HG03139 (cell line): ENCODE results near the gene MEGF11.
"Not testable (repeated sequence)": the region's sequence is repeated elsewhere in the genome, so short reads cannot be mapped to it uniquely, and the experiment has no call there.

Source experiments
- ATAC-seq: cut with Tn5 transposase; IDR thresholded peaks from one replicate; pipeline ENCODE4 v1.9.1; 2021; ENCODE audit not compliant: unreplicated experiment

The MEGF11 gene

DNA sequence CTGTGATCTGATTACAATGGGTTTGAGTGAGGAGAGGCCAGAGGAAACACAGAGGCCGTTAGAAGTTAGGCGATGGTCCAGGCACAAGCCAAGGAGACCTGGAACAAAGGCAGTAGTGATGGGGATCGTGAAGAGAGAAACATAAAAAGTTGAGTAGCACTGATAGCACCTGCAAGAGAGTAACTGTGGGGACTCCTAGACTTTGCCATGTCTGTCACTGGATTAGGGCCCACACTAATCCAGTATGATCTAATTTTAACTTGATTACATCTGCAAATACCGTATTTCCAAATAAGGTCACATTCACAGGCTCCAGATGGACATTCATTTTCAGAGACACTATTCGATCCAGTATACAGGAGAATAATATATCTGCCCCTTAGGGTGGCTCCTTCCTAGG is 239.5 kb downstream of the MEGF11 start:
- no peak for ATAC-seq

DNA sequence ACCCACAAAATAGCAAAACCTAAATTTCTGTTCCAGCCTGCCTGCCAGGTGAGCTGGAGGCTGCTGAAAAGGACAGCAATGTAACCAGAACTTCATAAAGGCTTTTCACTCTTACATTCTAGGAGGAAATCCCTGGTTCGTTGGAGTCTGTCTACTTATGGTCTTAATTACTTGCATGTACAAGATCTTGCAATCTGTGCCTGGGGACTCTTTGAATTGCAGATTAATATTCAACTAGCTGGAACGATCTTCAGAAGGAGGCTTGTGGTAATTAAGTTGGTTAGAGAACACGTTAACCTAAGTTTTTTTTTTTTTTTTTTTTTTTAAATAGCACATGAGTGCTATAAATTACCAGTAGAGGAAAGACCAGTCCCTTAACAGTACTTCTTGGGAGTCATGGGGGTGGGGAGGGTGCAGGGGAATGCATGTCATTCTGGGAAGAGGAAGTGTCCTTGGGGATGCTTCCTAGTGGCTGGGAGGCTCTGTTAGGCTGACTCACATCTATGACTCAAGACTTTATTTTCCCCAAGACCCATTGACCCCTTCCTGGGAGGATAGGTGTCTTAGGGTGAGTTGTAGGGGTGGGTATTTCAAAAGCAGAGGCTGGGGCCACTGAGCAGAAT is 244.5 kb downstream of the MEGF11 start:
- no peak for ATAC-seq

DNA sequence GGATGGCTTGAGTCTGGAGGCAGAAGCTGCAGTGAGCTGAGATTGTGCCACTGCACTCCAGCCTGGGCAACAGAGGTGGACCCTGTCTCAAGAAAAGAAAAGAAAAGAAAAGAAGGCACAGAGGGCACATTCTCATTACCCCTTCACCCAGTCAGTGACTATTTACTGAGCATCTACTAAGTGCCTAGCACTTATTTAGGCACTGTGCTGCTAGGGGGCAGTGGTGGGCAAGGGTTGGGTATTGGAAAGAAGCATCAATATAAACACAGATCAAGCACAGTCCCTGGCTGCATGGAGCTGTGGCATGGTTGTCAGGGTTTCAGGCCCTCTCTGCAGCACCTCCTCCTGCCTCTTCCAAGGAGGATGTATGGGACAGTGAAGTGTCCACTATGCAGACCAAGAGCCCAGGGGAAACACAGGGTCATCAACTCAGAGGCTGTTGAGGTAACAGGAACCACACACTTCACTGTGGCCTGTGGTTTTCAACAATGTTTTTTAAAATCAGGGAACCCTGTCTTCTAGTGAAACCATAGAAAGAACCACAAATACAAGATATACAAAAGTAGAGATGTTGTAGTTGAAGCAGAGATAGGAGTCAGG is 245.8 kb downstream of the MEGF11 start:
- ATAC-seq: no peak

DNA sequence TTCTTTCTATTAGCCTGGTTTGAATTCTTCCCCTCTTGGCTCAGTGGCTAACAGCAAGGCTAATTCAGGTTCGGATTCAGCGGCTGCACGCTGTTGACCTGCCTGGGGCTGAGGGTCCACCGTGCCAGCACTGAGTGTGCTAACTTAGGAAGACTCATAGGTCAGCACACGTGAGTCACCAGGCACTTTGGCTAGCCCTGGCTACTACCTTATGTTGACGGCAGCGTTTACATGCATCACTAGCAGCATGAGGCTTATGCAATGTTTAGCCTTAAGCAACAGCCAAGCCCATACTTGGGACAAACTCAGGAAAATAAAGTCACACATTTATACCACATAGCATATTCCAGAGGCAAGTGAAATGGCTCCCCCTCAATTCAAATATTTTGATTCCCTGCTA is 246.6 kb downstream of the MEGF11 start:
- no peak for ATAC-seq

DNA sequence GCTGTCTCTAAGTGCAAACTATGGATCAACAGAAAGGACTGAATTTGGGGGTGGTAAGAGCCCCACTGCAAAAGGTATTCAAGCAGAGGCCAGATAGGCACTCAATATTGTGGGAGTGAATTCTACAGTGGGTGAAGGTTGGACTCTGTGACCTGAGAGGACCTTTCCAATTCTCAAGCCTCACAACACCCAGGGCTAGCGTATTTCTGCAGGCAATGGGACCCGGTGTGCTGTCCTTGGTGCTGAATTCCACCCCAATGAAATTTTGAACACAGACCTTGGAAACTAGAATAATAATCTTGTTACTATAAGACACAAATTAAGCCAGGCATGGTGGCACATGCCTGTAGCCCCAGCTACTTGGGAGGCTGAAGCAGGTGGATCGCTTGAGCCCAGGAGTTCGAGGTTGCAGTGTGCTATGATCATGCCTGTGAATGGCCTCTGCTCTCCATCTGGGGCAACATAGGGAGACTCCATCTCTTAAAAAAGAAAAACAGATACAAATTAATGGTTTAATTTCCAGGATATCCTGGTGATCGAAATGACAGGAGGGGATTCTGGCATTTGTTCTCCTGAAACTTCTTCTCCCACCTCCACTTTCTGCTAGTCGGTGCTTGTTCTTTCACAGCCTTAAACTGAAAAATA is 248.8 kb downstream of the MEGF11 start:
- ATAC-seq: no peak

DNA sequence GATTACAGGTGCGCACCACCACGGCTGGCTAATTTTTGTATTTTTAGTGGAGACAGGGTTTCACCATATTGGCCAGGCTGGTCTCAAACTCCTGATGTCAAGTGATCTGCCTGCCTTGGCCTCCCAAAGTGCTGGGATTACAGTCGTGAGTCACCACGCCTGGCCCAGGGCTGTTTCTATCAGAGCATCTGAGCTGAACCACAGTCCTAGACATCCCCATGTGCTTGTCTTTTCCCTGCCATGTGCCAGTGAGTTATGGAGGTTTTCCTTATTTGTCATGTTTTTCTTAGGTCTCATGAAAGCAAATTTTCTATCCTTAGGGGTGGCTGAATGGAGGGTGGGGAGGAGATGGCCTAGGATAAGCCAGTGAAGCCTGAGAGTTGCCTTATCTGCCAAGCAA is 250.4 kb downstream of the MEGF11 start:
- not testable (repeated sequence) for ATAC-seq

DNA sequence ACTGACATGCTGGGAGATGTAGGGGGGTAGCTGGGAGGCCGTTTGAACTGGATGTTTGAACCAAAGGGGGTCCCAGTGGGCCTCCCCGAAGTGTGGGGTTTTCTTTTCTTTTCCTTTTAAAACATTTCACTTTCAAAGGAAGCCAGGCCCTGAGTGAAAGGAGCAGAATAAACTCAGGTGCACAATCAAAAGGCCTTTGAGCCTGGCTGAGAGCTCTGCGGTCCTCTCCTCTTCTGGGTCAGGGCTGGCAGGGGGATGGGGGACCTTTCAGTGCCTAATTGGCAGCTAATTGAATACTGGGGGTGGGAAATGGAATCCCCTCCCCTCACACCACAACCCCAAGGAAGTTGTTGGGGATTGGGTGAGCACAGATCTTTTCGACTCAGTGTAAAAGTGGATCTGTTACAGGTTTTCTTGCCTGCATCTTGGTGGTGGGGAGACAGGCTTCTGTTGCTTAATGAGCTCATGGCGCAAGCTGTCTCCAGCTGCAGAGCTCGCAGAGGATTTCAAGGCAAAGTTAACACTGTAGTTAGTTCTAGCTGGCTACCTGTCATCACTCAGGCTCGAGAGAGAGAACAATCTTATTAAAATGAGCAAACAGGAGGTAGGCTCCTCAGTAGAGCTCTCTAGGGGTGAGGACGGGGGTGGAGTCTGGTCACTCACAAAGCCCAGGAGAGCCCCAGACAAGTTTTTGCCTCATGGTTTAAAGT is 251.7 kb downstream of the MEGF11 start:
- no peak for ATAC-seq

DNA sequence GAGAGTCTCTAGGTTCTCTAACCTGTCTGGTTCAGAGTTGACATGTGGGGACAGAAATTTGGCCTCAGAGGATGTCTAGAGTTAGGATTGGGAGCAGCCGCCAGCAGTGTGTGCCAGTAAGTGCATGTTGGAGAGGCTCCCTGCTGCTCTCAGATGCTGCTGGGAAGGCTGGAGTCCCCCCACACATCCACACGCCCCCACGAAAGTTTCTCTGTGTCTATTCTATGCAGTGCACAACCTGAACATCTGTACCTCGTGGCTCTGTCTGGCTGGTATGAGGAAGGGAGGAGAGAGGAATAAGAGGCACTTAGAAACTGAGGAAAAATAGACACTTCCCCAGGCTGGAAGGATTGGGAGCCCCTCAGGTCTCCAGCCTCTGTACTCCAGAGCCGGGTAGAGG is 252.5 kb downstream of the MEGF11 start:
- ATAC-seq: no peak

DNA sequence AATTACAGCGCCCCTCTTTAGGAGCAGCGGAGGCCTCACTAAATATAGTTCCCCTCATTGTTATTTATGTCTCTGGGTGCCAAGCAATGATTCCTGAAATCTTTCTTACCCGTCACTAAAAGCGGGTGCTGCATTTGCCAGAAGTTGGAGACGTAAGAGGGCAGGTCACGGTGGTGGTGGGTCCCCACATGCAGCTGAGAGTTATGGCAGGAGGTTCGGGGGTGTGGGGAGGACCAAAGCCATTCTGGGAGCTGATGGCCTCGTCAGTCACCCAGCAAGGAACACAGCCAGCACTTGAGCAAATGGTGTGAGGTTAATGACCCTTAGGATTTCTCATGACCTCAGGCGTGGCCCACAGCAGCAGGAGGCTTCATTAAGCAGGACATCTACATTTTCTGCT is 255.1 kb downstream of the MEGF11 start:
- no peak for ATAC-seq

DNA sequence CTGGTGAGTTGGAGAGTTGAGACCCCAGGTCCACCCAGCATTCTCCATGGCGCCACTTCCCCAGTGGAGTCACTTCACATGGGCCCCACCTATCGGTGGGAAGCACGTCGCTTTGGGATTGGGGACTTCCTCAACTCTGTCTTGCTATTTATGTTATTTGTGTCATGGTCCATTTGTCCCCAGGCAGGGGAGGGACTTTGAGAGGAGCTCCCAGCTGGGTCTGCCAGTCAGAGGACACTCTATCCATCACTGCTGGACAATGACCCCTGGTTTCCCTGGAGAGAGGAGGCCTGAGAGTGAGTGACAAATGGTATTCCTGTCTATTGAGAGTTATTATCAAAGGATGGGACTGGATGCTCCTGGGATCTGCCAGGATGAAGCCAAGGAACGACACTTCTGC is 256.6 kb downstream of the MEGF11 start:
- ATAC-seq: no peak

DNA sequence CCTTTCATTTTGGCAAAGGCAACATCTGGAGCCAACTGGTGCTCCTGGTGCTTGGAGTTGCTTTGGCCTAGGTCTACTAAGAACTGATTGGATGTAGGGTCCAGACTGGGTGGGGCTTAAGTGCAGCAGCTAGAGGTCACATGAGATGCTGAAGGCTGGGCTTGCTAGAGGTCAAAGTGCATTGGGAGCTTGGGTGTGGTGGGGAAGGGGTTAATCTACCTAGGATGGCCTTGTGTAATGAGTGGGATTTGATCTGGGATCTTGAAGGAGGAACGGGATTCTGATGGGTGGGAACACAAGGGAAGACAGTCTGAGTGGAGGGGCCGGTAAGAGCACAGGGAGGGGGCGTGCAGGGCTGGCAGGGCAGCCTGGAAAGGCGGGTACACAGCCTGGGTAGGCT is 258.7 kb downstream of the MEGF11 start:
- ATAC-seq: no peak

DNA sequence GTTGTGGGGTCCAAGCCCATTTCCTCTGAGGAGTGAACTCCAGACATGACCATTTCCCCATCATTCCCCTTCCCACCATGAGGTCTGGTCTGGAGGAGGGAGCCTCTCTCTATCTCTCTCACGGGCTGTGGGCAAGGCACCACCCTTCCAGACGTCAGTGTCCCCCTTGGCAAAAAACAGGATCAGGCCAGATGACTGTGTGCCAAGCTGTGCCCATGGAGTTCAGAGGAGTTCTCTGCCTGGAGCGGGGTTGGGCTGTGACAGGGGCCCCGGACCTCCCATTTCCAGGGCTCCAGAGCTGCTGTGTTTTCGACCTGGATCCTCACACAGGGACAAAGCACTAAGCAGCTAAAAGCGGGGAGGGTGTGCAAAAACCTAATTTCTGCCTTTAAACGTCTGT is 259.8 kb downstream of the MEGF11 start:
- ATAC-seq: no peak

DNA sequence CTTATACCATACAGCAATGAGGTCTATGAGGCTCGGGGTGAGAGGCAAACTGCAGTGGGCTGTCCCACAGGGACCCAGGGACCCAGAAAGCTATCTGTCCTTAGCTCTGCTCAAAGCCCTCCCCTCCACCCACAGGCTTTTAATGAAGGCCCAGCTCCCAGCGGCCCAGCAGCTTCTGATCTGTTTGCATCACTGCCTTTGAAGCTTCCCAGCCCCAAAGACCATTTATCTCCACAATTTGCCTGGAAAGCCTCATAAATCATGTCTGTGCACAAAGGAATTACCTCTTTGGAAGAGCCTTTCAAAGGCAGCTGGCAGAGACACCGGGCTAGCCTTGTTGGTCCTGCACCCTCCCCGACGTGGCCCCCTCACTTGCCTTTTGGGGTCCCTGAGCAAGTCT is 260.3 kb downstream of the MEGF11 start:
- ATAC-seq: no peak

DNA sequence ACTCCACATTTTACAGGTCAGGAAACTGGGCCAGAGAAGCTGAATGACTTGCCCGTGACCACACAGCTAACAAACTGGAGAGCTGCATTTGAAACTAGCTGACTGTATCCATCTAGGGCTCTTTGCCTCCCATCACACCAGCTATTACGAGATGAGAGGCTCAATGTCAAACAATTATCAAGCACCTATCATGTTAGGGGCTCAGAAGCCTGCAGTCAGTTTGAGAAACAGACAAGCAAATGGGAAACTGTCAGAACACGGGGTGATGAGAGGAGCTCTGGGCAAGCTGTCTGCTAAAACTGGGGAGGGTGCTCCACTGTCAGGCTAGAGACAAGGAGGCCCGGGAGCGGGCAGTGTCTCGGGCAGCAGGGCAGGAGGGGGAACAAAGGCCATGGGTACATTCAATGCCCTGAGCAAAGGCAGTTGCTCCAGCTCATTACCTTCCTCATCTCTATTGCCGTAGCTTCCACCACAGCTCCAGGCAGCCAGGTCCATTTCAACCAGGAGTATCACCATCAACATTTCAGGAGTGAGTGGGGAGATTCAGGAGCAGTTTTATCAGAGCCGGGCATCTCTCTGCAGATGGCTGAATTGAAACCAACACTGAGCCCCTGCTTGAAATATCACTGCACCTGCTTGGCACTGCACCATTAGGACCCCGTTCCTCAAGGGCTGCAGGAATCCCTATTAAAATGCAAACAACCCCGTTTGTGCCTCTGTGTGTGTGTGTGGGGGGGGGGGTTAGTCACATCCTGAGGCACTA is 261.6 kb downstream of the MEGF11 start:
- no peak for ATAC-seq

DNA sequence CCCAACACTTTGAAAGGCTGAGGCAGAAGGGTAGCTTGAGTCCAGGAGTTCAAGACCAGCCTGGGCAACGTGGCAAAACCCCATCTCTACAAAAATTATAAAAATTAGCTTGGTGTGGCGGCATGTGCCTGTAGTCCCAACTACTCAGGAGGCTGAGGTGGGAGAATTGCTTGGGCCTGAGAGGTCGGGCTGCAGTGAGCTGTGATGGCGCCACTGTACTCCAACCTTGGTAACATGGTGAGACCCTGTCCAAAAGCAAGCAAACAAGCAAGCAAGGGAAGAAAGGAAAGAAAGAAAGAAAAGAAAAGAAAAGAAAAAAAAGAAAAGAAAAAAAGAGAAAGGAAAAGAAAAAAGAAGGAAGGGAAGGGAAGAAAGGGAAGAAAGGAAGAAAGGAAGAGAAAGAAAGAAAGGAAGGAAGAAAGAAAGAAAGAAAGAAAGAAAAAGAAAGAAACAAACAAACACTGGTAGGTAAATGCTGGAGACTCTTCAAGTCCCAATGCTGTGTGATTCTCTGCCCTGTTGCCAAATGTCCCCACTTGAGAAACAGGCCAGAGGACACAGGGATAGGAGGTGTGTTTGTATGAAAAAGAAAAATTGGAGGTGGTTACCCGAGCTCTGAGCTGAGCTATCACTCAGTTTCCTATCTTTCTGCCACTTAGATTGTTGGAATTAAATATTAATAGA is 263.1 kb downstream of the MEGF11 start:
- no peak for ATAC-seq

DNA sequence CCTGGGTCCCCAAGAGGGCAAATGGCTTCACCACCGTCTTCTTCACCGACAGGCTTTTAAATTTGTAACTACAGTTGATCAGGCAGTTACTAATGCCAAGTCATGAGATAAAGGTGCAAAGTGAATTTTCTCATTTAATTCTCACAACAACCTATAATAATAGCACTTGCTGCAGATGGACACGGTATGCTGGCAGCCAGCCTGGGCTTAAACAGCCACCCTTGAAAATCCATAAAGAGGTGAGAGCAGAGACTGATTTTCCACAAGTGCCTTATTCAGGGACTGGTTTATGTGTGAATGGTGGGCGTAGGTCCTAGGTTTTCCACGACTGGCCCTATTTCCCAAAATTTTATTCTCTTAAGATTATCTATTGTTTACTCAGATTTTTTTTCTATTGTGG is 266.4 kb downstream of the MEGF11 start:
- no peak for ATAC-seq

DNA sequence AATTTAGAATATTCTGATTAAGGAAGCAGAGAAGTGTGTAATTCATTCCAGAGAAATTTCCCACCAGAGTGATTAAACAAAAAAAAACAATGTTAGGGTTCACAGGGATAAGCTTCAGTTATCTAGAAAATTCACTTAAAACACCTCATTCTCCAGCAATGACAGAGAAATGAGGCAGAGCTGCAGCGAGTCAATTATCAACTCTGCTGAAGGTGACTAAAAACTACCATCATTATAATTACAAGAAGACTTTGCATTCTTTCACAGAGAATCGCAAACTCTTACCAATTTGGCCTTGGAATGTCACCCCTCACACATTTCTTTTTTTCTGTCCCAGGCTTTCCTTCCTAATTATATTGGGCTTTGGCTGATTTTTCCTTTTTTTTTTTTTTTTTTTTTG is 267.1 kb downstream of the MEGF11 start:
- ATAC-seq: no peak

DNA sequence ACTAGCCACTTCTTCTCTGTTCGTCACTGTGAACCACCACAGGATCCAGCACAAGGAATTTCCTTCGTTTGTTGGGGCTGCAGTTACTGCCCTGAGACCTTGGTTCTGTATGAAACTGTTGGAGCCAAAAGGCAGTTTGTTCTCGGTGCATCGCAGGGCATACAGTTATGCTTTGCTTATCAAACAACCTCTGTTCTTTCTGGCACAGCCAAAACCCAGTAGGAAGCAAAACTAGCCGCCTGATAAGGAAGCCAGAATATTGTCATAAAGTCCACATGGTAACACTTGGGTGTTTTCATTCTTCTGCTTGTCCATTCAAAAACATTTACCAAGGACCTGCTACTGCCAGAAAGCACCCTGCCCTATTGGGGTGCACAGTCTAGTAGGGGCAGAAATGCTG is 268.2 kb downstream of the MEGF11 start:
- no peak for ATAC-seq

DNA sequence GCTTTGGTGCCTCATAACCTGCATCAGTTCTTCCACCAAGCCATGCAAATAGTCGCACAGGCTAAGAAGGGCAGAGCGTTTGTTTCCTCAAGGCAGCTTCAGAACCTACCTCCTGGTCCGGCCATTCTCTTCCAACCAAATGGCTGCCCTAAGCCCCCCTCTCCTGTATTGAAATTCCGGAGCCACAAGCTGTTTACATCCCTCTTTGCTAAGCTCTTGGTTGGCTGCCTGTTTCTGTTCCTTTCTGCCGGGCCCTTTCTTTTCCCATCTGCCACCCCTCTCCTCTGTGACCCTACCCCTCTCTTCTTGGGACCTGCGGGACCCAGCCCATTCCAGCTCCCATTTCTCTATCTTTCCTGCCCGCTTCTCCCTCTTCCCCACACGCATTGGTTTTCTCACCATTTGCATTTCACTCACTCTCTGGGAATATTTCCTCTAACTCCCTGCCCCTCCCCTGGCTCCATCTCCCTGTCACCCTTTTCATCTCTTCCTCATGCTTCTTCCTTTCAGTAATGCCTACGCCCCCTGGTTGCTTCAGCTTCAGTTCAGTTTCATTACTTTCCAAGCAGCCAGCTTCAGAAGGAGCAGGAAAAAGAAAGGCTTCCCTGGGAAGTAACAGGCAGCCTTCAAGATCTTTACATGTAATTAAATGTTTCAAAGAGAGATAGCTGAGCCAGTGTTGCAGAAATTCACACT is 270.8 kb downstream of the MEGF11 start:
- ATAC-seq: no peak
